H1 (cell line): Measurements from ENCODE around the gene SEC61B. TPM values are rescaled to one million over a fixed set of nuclear protein-coding genes. Genes with fewer than 3 reads are reported as not detected.

Experiments
- CTCF ChIA-PET: fragments of 300-600 bp; sonication (Branson Sonifier 250); formaldehyde crosslinking; loops from one replicate; lab custom pipeline; 2021; ENCODE audit not compliant: partially characterized antibody; lab: Charles Lee
- POLR2A ChIA-PET: fragments of 300-600 bp; sonication (Branson Sonifier 250); formaldehyde crosslinking; loops from one replicate; lab custom pipeline; 2021; ENCODE audit warnings: inconsistent platforms; ENCODE audit not compliant: partially characterized antibody; lab: Charles Lee
- DNase-seq, 2 experiments: peaks; one replicate each; pipeline versions ENCODE4 v3.0.0 to v3.0.0-alpha.2; 2010 to 2022; ENCODE audit warnings: low spot score in 2 of 2, low read depth in 1 of 2, mixed read lengths in 1 of 2
- FAIRE-seq: peaks from 2 replicates; lab custom pipeline; 2011; peaks lifted over from hg19 to GRCh38; lab: Jason Lieb, UNC
- H2AFZ ChIP-seq: 2 replicates; pipeline ENCODE4 v1.8.1; 2012; ENCODE audit warnings: low read length, inconsistent platforms
- H2AK5ac ChIP-seq: 2 replicates; pipeline ENCODE4 v1.6.1; 2013; ENCODE audit warnings: low read depth, low read length
- H2BK120ac ChIP-seq: replicated peaks from 2 replicates; pipeline ENCODE3; 2013; ENCODE audit warnings: low read depth, low read length, inconsistent platforms
- H2BK12ac ChIP-seq: 2 replicates; pipeline ENCODE4 v1.6.1; 2013; ENCODE audit warnings: low read depth, low read length
- H2BK15ac ChIP-seq: 2 replicates; pipeline ENCODE4 v1.6.1; 2013; ENCODE audit warnings: low read length
- H2BK20ac ChIP-seq: 2 replicates; pipeline ENCODE4 v1.6.1; 2013; ENCODE audit warnings: low read length
- H2BK5ac ChIP-seq: 2 replicates; pipeline ENCODE4 v1.6.1; 2013; ENCODE audit warnings: low read depth, low read length
- H3K14ac ChIP-seq: 2 replicates; pipeline ENCODE4 v1.6.1; 2013; ENCODE audit warnings: inconsistent platforms; ENCODE audit not compliant: insufficient read length
- H3K18ac ChIP-seq: 2 replicates; pipeline ENCODE4 v1.6.1; 2013; ENCODE audit warnings: low read length; ENCODE audit errors: extremely low read depth
- H3K23ac ChIP-seq: 2 replicates; pipeline ENCODE4 v1.6.1; 2013; ENCODE audit warnings: inconsistent platforms; ENCODE audit not compliant: insufficient read length
- H3K23me2 ChIP-seq: 2 replicates; pipeline ENCODE4 v1.6.1; 2013; ENCODE audit warnings: low read depth, low read length
- H3K27ac ChIP-seq: 2 replicates; pipeline ENCODE4 v1.6.1; 2011; ENCODE audit warnings: low read depth, low read length, inconsistent platforms
- H3K27me3 ChIP-seq, 4 experiments: replicated peaks in 1 of 4; 1 replicate in 1 of 4; 2 replicates in 3 of 4; pipeline versions ENCODE4 v1.6.1 to v1.8.1; 2011 to 2013; ENCODE audit warnings: low read length in 3 of 4, mild to moderate bottlenecking in 3 of 4, inconsistent platforms in 2 of 4, mixed read lengths in 2 of 4, moderate library complexity in 1 of 4; ENCODE audit not compliant: control insufficient read depth in 3 of 4, insufficient read depth in 3 of 4; ENCODE audit errors: extremely low read depth in 1 of 4
- H3K36me3 ChIP-seq, 4 experiments: 2 replicates each; pipeline versions ENCODE4 v1.6.1 to v1.8.1; 2011 to 2013; ENCODE audit warnings: mild to moderate bottlenecking in 4 of 4, low read length in 3 of 4, moderate library complexity in 2 of 4, control low read depth in 1 of 4, inconsistent platforms in 1 of 4; ENCODE audit not compliant: insufficient read depth in 4 of 4, control insufficient read depth in 2 of 4
- H3K4ac ChIP-seq: replicated peaks from 2 replicates; pipeline ENCODE3; 2013; ENCODE audit warnings: low read length, low read depth, mixed read lengths, inconsistent platforms; ENCODE audit not compliant: insufficient read length
- H3K4me1 ChIP-seq, 4 experiments: replicated peaks in 1 of 4; 1 replicate in 1 of 4; 2 replicates in 3 of 4; pipeline versions ENCODE4 v1.6.1 to v1.8.1; 2011 to 2013; ENCODE audit warnings: low read length in 3 of 4, inconsistent platforms in 2 of 4, mixed read lengths in 1 of 4; ENCODE audit not compliant: insufficient read depth in 4 of 4, control insufficient read depth in 3 of 4
- H3K4me2 ChIP-seq, 2 experiments: 2 replicates each; pipeline versions ENCODE4 v1.6.1 to v1.8.1; 2011 to 2013; ENCODE audit warnings: low read depth in 2 of 2, low read length in 2 of 2, control low read depth in 1 of 2, inconsistent platforms in 1 of 2, mild to moderate bottlenecking in 1 of 2; ENCODE audit not compliant: insufficient read depth in 1 of 2
- H3K4me3 ChIP-seq, 4 experiments: fragments of 200-600, 300-600 bp in 1 of 4; sonication (generic), shearing (Covaris generic), sonication (Bioruptor Twin) in 1 of 4; 2 replicates each; pipeline versions ENCODE4 v1.5.1 to v1.8.1; 2011 to 2016; ENCODE audit warnings: low read length in 4 of 4, low read depth in 3 of 4, control low read depth in 2 of 4, inconsistent platforms in 2 of 4, mild to moderate bottlenecking in 2 of 4, mixed read lengths in 1 of 4, moderate library complexity in 1 of 4; ENCODE audit not compliant: insufficient read depth in 2 of 4; ENCODE audit errors: extremely low read depth in 1 of 4
- H3K56ac ChIP-seq: replicated peaks from 2 replicates; pipeline ENCODE3; 2013; ENCODE audit warnings: low read depth, mild to moderate bottlenecking, mixed read lengths, low read length, inconsistent platforms; ENCODE audit not compliant: insufficient read length
- H3K79me1 ChIP-seq: 2 replicates; pipeline ENCODE4 v1.6.1; 2013; ENCODE audit warnings: low read depth, low read length, control low read depth
- H3K79me2 ChIP-seq, 2 experiments: 2 replicates each; pipeline versions ENCODE4 v1.6.1 to v1.8.1; 2012 to 2013; ENCODE audit warnings: low read length in 2 of 2, mild to moderate bottlenecking in 2 of 2, inconsistent platforms in 1 of 2; ENCODE audit not compliant: insufficient read depth in 2 of 2, control insufficient read depth in 1 of 2
- H3K9ac ChIP-seq, 4 experiments: replicated peaks in 1 of 4; 1 replicate in 1 of 4; 2 replicates in 3 of 4; pipeline versions ENCODE4 v1.6.1 to v1.8.1; 2011 to 2013; ENCODE audit warnings: low read depth in 3 of 4, low read length in 3 of 4, control low read depth in 2 of 4, mild to moderate bottlenecking in 2 of 4, moderate library complexity in 2 of 4, inconsistent platforms in 1 of 4; ENCODE audit errors: extremely low read depth in 1 of 4
- H3K9me3 ChIP-seq, 2 experiments: 2 replicates each; pipeline versions ENCODE4 v1.6.1 to v1.8.1; 2012 to 2013; ENCODE audit warnings: mild to moderate bottlenecking in 2 of 2, moderate library complexity in 2 of 2, control low read depth in 1 of 2, inconsistent platforms in 1 of 2, low read depth in 1 of 2, low read length in 1 of 2, mixed read lengths in 1 of 2; ENCODE audit not compliant: insufficient read depth in 2 of 2
- H4K20me1 ChIP-seq, 2 experiments: replicated peaks in 1 of 2; 2 replicates each; pipeline versions ENCODE3 to v1.8.1; 2011 to 2013; ENCODE audit warnings: inconsistent platforms in 2 of 2, low read length in 2 of 2, mild to moderate bottlenecking in 1 of 2; ENCODE audit not compliant: insufficient read depth in 2 of 2, control insufficient read depth in 1 of 2
- H4K5ac ChIP-seq: 2 replicates; pipeline ENCODE4 v1.6.1; 2013; ENCODE audit warnings: low read length, low read depth, mixed read lengths, inconsistent platforms; ENCODE audit not compliant: insufficient read length
- H4K8ac ChIP-seq: 2 replicates; pipeline ENCODE4 v1.8.0; 2013; ENCODE audit warnings: mild to moderate bottlenecking, moderate library complexity, low read length, inconsistent platforms; ENCODE audit not compliant: insufficient read depth; ENCODE audit errors: extremely low read depth
- H4K91ac ChIP-seq: replicated peaks from 2 replicates; pipeline ENCODE3; 2013; ENCODE audit warnings: low read length, mixed read lengths, inconsistent platforms; ENCODE audit not compliant: insufficient read length
- CBX5 ChIP-seq: fragments of 300-800, 300-1000 bp; sonication (generic); IDR thresholded peaks from 2 replicates; pipeline ENCODE4 v1.7.1; 2016; ENCODE audit warnings: antibody characterized with exemption, low read length, low read depth
- CEBPB ChIP-seq: IDR thresholded peaks from 2 replicates; pipeline ENCODE4 v1.6.1; 2012; ENCODE audit warnings: low read depth, low read length
- CHD1 ChIP-seq: IDR thresholded peaks from 2 replicates; pipeline ENCODE4 v1.6.1; 2012; ENCODE audit warnings: low read depth, low read length, improper control_type of control experiment
- EP300 ChIP-seq, 2 experiments: IDR thresholded peaks; 1 replicate in 1 of 2; 2 replicates in 1 of 2; pipeline ENCODE4 v1.6.1; 2011 to 2012; ENCODE audit warnings: low read depth in 2 of 2, low read length in 2 of 2, mild to moderate bottlenecking in 2 of 2, borderline replicate concordance in 1 of 2, inconsistent platforms in 1 of 2, moderate library complexity in 1 of 2
- JUND ChIP-seq: IDR thresholded peaks from 2 replicates; pipeline ENCODE4 v1.6.1; 2011; ENCODE audit warnings: mild to moderate bottlenecking, improper control_type of control experiment, low read length
- KDM1A ChIP-seq: fragments of 200-600, 300-600 bp; sonication (generic); IDR thresholded peaks from 2 replicates; pipeline ENCODE4 v1.7.1; 2016; ENCODE audit warnings: mild to moderate bottlenecking, low read length, borderline replicate concordance
- KDM5A ChIP-seq: fragments of 200-600 bp; IDR thresholded peaks from 2 replicates; pipeline ENCODE4 v1.7.1; 2012; ENCODE audit warnings: mild to moderate bottlenecking, low read length, inconsistent platforms, mixed read lengths
- PHF8 ChIP-seq: fragments of 200-600 bp; sonication (generic); conservative IDR thresholded peaks from 2 replicates; pipeline ENCODE4 v1.7.1; 2012; ENCODE audit warnings: low read depth, mild to moderate bottlenecking, inconsistent platforms, low read length, moderate library complexity
- POLR2A ChIP-seq, 2 experiments: IDR thresholded peaks; 1 replicate in 1 of 2; 2 replicates in 1 of 2; pipeline ENCODE4 v1.6.1; 2011; ENCODE audit warnings: low read depth in 2 of 2, low read length in 2 of 2, mild to moderate bottlenecking in 2 of 2; ENCODE audit errors: control extremely low read depth in 1 of 2
- RNF2 ChIP-seq: fragments of 200-900, 300-1000 bp; sonication (generic); IDR thresholded peaks from 2 replicates; pipeline ENCODE4 v1.7.1; 2016; ENCODE audit warnings: borderline replicate concordance, low read depth, mild to moderate bottlenecking, antibody characterized with exemption, low read length; ENCODE audit not compliant: poor library complexity, severe bottlenecking; ENCODE audit errors: missing control alignments
- SIX5 ChIP-seq: IDR thresholded peaks from 2 replicates; pipeline ENCODE4 v1.6.1; 2011; ENCODE audit warnings: mild to moderate bottlenecking, low read depth, low read length
- SP1 ChIP-seq: IDR thresholded peaks from 2 replicates; pipeline ENCODE4 v1.6.1; 2011; ENCODE audit warnings: low read depth, low read length
- TAF7 ChIP-seq: optimal IDR thresholded peaks from 2 replicates; pipeline ENCODE3; 2011; ENCODE audit warnings: low read depth, mild to moderate bottlenecking, inconsistent platforms, low read length, moderate library complexity, borderline replicate concordance
- TCF12 ChIP-seq: IDR thresholded peaks from 2 replicates; pipeline ENCODE4 v1.6.1; 2011; ENCODE audit warnings: low read depth, mild to moderate bottlenecking, low read length
- WGBS, 2 experiments: shearing (Covaris generic) in 1 of 2; methylation state at CpG; one replicate each; pipeline versions ENCODE4 v1.1.6 to v1.1.7; 2013 to 2015; ENCODE audit warnings: low lambda C conversion rate in 2 of 2, mixed read lengths in 2 of 2, inconsistent platforms in 1 of 2, low coverage in 1 of 2, missing lambda C conversion rate in 1 of 2; ENCODE audit not compliant: insufficient replicate concordance in 2 of 2, insufficient coverage in 1 of 2, insufficient read length in 1 of 2; ENCODE audit errors: extremely low coverage in 1 of 2, missing lambda C conversion rate in 1 of 2; 5-methylcytosine and 5-hydroxymethylcytosine counted together
- polyA plus RNA-seq, 7 experiments: library from polyadenylated mRNA; depleted of rRNA in 3 of 7; stranded (reverse) in 5 of 7; unstranded in 2 of 7; fragments of >200 nt in 5 of 7; fragments of 200-250 nt in 2 of 7; gene quantifications; 1 replicate in 5 of 7; 2 replicates in 1 of 7; 4 replicates in 1 of 7; pipeline versions ENCODE4 v1.2.1 to v1.2.3, GENCODE V29; 2011 to 2013; ENCODE audit warnings: missing spikeins in 2 of 7, mixed read lengths in 2 of 7
- total RNA-seq: library from RNA; stranded (reverse); fragmentation: NEBNext Ultra II Directional; extraction: Animal tissue kit (Norgen Biotek cat#: 25700); gene quantifications from 2 replicates; pipeline ENCODE4 v1.2.1, GENCODE V29; 2021
- TF ChIP-seq, protein P1 (sequence below): IDR thresholded peaks from 2 replicates; pipeline ENCODE4 v1.6.1; 2012; ENCODE audit warnings: inconsistent platforms

Gene SEC61B
- total and polyA plus RNA-seq, 2 of the 8 experiments (the other 6 are each of a cell fraction or from before 2014, with no cell fraction given), result 155 to 379 TPM

DNA sequence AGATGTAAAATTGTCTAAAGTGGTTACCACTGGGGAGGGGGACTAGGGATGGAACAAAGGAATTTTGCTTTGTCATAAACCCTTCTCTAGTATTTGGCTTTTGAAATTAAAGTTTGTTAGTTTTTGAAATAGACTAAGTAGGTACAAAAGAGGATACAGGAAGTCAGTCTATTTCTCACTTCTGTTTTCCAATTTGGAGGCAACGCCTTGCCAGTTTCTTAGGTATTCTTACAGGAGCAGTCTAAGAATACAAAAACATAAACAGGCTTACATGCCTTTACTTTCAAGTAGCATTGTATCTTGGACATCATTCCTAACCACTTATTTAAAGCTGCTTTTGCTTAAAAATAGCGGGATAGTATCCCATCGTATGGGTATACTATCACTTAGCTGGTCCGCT lies 34.8 kb upstream of the SEC61B start:
- Histone ChIP-seq H3K79me1 (no peaks in the 10 kb centered on the region), H4K5ac (no peak overlapping the region), H3K23me2 (no peaks in the 10 kb centered on the region), H2BK20ac (no peak overlapping the region), H4K8ac (no peak overlapping the region), H3K18ac (no peak overlapping the region), H2BK5ac (no peak overlapping the region), H4K20me1 (no peaks in the 10 kb centered on the region), H3K56ac (no peak overlapping the region), H3K4me3 (no peak overlapping the region), H2BK120ac (no peak overlapping the region), H3K4me1 (peaks cover 0 to 3% (median 1%) of the 10 kb centered on the region in 4 experiments; a peak in 2 of 7 replicates), H3K79me2 (no peaks in the 10 kb centered on the region), H3K4ac (no peak overlapping the region), H3K23ac (no peak overlapping the region), H3K4me2 (no peak overlapping the region), H4K91ac (no peak overlapping the region), H2BK15ac (no peak overlapping the region), H2AFZ (no peak overlapping the region), H3K27me3 (no peaks in the 10 kb centered on the region), H3K14ac (no peak overlapping the region), H3K27ac (no peak overlapping the region), H3K9ac (no peak overlapping the region), H3K9me3 (no peaks in the 10 kb centered on the region), H2AK5ac (no peak overlapping the region), H3K36me3 (no peaks in the 10 kb centered on the region), H2BK12ac (no peak overlapping the region)
- FAIRE-seq (no peak), DNase-seq (no peak)
- ChIA-PET CTCF (interaction anchor here (0.8 to 9.4 kb wide), 6 partner anchors 11 to 44 kb away, joined by 3 to 105 read pairs (median 5); no protein-coding TSS in a partner anchor), POLR2A (interaction anchor here (1.2 to 1.8 kb wide), 3 partner anchors 27 to 34 kb away, joined by 3 to 4 read pairs (median 4); partner anchors contain the start of genes ALG2 and SEC61B)
- WGBS, 2 experiments, result 86% methylated on average over 4 of the region's 4 CpGs; no CpG with 5 or more reads in 1 of the 2 experiments
- TF ChIP-seq EP300 (IDR thresholded peaks at IDR 0.05; ENCODE audit: borderline replicate concordance in 1 of 2, low read depth in 2 of 2, low read length in 2 of 2) (no peak), CHD1 (no peak), SIX5 (no peak), CBX5 (no peak), SP1 (no peak), KDM5A (no peak), TAF7 (no peak), KDM1A (no peak), RNF2 (no peak), PHF8 (no peak), CEBPB (no peak), JUND (no peak), POLR2A (IDR thresholded peaks at IDR 0.05; ENCODE audit: control extremely low read depth in 1 of 2, low read depth in 2 of 2, low read length in 2 of 2) (no peak), TCF12 (no peak)
- TF ChIP-seq, protein P1, sequence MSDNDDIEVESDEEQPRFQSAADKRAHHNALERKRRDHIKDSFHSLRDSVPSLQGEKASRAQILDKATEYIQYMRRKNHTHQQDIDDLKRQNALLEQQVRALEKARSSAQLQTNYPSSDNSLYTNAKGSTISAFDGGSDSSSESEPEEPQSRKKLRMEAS, result no peak
